GM21515 (cell line): Measurements from ENCODE around the gene UGT1A6.
"Not testable (repeated sequence)": the region's sequence is repeated elsewhere in the genome, so short reads cannot be mapped to it uniquely, and the experiment has no call there.

Experiments
- ATAC-seq: cut with Tn5 transposase; IDR thresholded peaks from one replicate; pipeline ENCODE4 v1.9.1; 2021; ENCODE audit not compliant: unreplicated experiment

Gene UGT1A6

DNA sequence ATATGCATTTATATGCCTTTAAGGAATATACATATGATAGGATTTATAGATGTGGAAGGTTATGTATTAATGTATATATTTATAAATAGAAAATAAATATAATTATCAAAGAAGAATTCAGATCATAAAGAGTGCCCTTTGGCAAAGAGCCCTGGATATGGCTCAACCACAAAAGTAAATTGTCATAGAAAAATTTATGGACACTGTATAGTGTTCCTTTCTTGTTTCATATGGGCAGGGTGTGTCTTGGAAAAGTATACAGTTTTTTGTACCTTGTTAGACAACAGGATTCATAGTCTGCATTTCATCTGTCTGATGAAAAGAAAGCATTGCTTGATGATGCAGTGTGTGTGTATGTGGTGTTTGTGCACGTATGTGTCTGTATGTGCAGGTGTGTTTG is 8.1 kb upstream of the UGT1A6 start:
- ATAC-seq: no peak

- no peak for ATAC-seq
These were observed 5.8 kb upstream of the UGT1A6 start for GRCh38 chr2:233686928-233687327.

GRCh38 chr2:233688341-233688740 is 4.3 kb upstream of the UGT1A6 start:
- ATAC-seq: no peak

DNA sequence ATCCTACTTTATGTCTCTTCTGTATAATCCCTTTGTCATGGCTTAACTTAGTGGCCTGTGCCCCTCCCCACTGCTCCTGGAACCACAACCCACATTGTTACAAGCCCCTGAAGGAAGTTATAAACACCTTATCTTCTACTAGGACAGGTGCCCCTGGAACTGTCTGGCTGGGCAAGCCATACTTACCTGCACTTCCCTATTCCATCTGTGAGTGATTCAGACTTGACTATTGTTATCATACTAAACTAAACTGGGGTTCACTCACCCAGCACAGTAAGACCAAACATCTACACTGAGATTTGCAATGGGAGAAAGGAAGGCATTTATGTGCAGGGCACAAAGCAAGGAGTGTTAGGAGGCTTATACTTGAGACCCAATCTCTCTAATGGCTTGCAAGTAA is 3.7 kb upstream of the UGT1A6 start:
- no peak for ATAC-seq

GRCh38 chr2:233689501-233689900 is 3.2 kb upstream of the UGT1A6 start:
- no peak for ATAC-seq

DNA sequence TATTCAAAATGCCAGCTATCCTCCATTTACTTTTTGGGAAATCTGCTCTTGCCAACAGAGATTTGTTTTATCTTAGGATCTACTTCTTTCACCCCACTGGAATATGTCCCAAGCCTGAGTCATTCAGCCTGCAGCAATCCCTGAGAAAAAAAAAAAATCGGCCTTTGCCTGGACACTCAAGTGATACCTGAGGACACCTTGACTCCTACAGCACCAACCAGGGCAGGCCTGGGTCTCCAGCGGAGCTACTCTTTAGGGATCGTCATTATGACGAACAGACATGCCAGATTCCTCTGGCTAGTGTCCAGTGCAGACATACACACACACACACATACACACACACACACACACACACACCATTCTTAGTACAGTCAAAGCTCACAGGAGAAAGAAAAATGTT is 2.2 kb upstream of the UGT1A6 start:
- no peak for ATAC-seq

DNA sequence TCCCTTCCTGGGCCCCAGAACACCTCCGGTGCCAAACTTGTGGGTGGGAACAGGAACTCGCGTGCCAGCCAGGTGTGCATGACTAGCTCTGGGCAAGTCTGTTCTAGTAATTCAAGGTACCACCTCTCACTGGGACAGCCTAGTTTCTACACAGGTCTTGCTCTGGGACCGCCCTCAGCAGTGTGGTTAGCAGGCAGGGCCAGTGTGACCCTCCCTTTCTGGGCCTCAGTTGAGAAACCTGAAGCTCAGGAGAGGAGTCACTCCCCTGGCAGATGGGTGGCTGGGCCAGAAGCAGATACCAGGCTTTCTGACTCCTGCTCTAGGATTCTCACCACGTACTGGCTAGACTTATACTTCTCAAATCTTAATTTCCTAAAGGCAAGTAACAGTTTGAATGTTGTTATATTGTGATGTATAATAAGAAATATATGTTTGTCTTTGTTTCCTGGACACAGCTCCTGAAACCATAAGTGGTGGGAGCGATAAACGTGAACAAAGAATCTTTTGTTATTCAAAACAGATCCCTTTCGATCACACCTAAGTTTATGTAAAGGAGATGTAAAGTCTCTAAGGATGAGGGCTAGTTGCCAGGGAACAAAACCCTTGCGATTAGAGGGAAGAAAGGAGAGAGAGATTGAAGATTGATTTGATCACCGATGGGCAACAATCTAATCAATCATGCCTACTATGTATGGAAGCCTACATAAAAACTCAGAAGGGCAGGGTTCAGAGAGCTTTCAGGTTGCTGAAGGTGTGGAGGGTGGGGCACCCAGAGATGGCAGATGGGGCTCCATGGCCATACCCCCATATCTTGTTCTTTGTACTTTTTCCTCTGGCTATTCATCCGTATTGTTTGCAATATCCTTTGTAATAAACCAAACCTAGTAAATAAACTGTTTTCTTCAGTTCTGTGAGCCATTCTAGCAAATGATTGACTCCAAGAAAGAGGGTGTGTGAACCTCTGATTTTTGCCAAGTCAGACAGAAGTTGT is 952 bp upstream of the UGT1A6 start:
- ATAC-seq: no peak

- ATAC-seq: no peak
These were observed 1.3 kb downstream of the UGT1A6 start for GRCh38 chr2:233693963-233694362.

- ATAC-seq: no peak
These were observed 6.0 kb downstream of the UGT1A6 start for GRCh38 chr2:233698740-233699139.

DNA sequence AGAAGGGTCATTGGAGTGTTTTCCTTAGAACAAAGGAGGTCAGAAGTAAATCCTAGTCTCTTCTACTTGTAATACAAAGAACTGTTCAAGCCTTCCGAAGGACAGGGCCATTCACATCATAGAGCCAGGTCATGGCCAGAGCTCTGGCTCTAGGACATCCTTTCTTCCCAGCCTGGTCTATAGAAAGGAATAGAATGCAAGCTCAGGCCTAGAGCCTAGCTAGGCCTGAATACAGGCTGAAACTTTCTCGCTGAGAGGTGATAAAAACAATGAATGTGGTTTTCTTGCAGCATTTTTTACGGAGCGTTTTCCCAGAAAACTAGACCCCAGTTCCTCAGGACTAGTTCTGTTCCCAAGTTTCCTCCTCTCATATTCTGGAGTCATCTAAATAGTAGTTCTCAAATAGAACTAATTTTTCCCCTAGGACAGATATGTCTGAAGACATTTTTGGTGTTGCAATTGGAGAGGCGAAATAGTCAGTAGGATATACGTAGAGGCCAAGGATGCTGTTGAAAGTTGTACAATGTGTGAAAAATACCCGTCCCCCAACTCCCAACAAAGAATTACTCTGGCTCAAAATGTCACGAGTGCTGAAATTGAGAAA is 6.8 kb downstream of the UGT1A6 start:
- ATAC-seq: no peak

DNA sequence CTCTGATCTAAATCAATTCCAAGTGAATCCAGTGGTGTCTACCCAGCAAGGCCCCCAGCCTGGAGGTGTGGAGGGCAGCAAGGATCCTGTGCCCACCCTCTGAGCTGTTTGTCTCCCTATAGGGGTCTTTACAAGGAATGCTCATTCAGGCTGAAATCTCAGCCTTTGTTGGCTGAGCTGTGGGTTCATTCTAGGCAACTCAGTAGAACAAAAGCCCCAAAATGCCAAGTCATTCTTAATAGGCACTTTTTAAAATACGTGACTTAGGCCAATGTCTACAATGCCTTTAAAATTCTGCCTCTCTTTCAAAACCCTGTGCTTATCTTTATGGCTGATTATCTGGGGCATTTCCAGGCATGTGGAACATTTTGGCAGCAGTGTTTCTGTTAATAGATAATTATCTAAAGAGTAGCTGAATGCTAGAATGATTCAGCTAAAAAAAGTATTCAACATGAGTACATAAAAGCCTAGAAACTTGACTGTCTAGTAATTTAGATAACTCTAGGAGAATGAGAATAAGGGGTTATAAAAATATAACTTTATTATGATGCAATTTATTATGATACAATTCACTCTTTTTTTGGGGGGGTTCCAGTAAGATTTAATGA is 7.4 kb downstream of the UGT1A6 start:
- no peak for ATAC-seq

DNA sequence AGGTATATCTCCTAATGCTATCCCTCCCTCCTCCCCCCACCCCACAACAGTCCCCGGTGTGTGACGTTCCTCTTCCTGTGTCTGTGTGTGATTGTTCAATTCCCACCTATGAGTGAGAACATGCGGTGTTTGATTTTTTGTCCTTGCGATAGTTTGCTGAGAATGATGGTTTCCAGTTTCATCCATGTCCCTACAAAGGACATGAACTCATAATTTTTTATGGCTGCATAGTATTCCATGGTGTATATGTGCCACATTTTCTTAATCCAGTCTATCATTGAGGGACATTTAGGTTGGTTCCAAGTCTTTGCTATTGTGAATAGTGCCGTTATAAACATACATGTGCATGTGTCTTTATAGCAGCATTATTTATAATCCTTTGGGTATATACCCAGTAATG is 8.2 kb downstream of the UGT1A6 start:
- ATAC-seq: not testable (repeated sequence)

- ATAC-seq: no peak
These were observed 9.5 kb downstream of the UGT1A6 start for GRCh38 chr2:233702238-233702637.

- no peak for ATAC-seq
These were observed 13.3 kb downstream of the UGT1A6 start for GRCh38 chr2:233705911-233706506.

- no peak for ATAC-seq
These were observed 14.0 kb downstream of the UGT1A6 start for GRCh38 chr2:233706720-233707119.

DNA sequence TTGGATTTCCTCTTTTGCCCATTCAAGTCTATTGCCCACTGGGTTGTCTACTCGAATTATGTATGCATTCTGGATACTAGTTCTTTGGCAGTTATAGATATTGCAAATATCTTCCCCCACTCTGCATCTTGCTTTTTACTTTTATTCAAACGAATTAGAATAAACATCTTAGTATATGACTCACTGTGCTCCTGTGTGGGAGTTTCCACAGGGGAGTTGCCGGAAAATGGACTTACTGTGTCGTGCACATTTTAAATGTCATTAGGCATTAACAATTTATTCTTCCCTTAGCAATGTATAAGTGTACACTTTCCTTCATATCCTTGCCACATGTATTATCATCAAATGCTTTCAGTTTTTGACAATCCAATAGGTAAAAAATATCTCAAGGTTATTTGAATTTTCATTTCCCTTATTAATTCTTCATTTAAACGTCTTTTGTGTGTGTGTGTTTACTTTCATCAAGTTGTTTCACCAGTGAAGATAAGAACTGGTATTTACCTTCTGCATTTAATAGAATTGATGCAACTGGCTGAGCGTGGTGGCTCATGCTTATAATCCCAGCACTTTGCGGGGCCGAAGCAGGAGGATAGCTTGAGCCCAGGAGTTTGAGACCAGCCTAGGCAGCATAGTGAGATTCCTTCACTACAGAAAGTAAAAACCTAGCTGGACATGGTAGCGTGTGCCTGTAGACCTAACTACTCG is 15.4 kb downstream of the UGT1A6 start:
- no peak for ATAC-seq

- ATAC-seq: no peak
These were observed 16.3 kb downstream of the UGT1A6 start for GRCh38 chr2:233708942-233709341.

GRCh38 chr2:233711312-233712008 is 18.8 kb downstream of the UGT1A6 start:
- no peak for ATAC-seq

DNA sequence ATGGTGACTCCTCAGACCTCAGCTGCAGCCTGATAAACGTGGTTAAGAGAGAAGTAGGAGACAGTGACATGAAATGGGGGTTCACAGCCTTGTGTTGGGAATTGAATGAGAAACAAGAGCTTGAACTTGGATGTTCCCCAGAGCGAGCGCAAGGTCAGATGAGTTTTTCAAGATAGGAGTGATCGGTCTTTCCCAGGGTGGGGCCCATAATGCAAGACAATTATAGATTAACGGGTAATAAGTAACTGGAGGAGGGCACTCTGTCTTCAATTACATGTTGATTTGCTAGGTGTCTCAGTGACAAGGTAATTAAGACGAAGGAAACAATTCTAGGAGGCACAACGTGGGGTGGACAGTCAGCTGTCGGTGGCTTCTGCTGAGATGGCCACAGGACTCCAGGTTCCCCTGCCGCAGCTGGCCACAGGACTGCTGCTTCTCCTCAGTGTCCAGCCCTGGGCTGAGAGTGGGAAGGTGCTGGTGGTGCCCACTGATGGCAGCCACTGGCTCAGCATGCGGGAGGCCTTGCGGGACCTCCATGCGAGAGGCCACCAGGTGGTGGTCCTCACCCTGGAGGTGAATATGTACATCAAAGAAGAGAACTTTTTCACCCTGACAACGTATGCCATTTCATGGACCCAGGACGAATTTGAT is 20.0 kb downstream of the UGT1A6 start, which contains the start of gene UGT1A5:
TSS of gene UGT1A5 (plus strand) at position 297 of the 651 bp plus-strand sequence. CDS start at position 382, 85 bp downstream.
- ATAC-seq: no peak

DNA sequence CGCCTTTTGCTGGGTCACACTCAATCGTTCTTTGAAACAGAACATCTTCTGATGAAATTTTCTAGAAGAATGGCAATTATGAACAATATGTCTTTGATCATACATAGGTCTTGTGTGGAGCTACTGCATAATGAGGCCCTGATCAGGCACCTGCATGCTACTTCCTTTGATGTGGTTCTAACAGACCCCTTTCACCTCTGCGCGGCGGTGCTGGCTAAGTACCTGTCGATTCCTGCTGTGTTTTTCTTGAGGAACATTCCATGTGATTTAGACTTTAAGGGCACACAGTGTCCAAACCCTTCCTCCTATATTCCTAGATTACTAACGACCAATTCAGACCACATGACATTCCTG is 20.5 kb downstream of the UGT1A6 start:
- no peak for ATAC-seq
